ENCODE results near the gene CLDN1. TPM values are rescaled to one million over a fixed set of nuclear protein-coding genes. Genes with fewer than 3 reads are reported as not detected.

CLDN1 gene
- total and polyA plus RNA-seq, 2 of the 4 experiments (the other 2 are of a cell fraction), result 4.7 to 7.3 TPM

- Histone ChIP-seq H3K18ac (ENCODE audit: low read depth, low read length) (no peak overlapping the region), H3K9me1 (ENCODE audit: insufficient read depth, low read length) (peaks cover 4% of the 10 kb centered on the region; the same call in 1 of the 2 replicates), H2BK120ac (ENCODE audit: low read depth, low read length) (no peak overlapping the region), H2AK9ac (replicated peaks; ENCODE audit: low read depth, low read length, poor library complexity) (no peak overlapping the region), H3K23ac (ENCODE audit: low read depth, low read length) (no peak overlapping the region), H2AFZ (replicated peaks; ENCODE audit: low read length, poor library complexity) (no peak overlapping the region), H3K4me1 (ENCODE audit: control insufficient read depth, insufficient read depth, low read length) (peaks cover 7% of the 10 kb centered on the region; the same call in 1 of the 2 replicates), H3K27ac (ENCODE audit: insufficient read depth, low read length) (no peak overlapping the region), H2BK5ac (ENCODE audit: low read depth, low read length, poor library complexity, severe bottlenecking) (no peak overlapping the region), H2BK20ac (ENCODE audit: low read depth, low read length) (no peak overlapping the region), H4K20me1 (ENCODE audit: insufficient read depth, low read length) (no peaks in the 10 kb centered on the region), H2BK15ac (ENCODE audit: low read depth, low read length) (0 out of 3 replicates have a peak overlapping the region, but pooled peaks have one; percentile 42), H3K36me3 (ENCODE audit: control insufficient read depth, insufficient read depth, low read length) (no peaks in the 10 kb centered on the region), H3K4me3 (ENCODE audit: insufficient read depth, low read depth, low read length) (no peak overlapping the region), H2AK5ac (ENCODE audit: low read depth, low read length) (peak overlapping the region; percentile 27; the same call in 1 of the 2 replicates), H3K9ac (ENCODE audit: low read depth, low read length) (no peak overlapping the region), H3K9me3 (ENCODE audit: control insufficient read depth, insufficient read depth, low read length) (no peaks in the 10 kb centered on the region), H3K4me2 (ENCODE audit: low read depth, low read length) (peak overlapping the region; percentile 73; the same call in 1 of the 2 replicates), H3K4ac (ENCODE audit: low read depth, low read length) (no peak overlapping the region; the same call in 1 of the 2 replicates), H3K14ac (replicated peaks; ENCODE audit: low read depth, low read length) (0 out of 2 replicates have a peak overlapping the region, but pooled peaks have one; percentile 28), H4K8ac (ENCODE audit: low read depth in 2 of 2, low read length in 2 of 2) (0 out of 4 replicates have a peak overlapping the region, but pooled peaks of 1 of the 2 experiments have one; percentile 22), H3K79me1 (ENCODE audit: low read depth in 1 of 2, low read length in 2 of 2) (peaks cover 10 to 34% of the 10 kb centered on the region in 2 experiments), H3K27me3 (ENCODE audit: control insufficient read depth, insufficient read depth, low read length) (no peaks in the 10 kb centered on the region), H3K56ac (ENCODE audit: extremely low read depth, insufficient read depth, low read length) (no peak overlapping the region), H4K5ac (ENCODE audit: low read depth, low read length) (no peak overlapping the region; the same call in 1 of the 2 replicates), H4K91ac (ENCODE audit: insufficient read depth, low read depth, low read length) (no peak overlapping the region)
- intact Hi-C loops (cut with micrococcal nuclease) (loop anchor here (10.0 kb wide), 1 partner anchor 375 kb away; no protein-coding TSS in a partner anchor), dilution Hi-C loops (cut with HindIII; ENCODE audit: low sequenced_read_pairs, unreplicated experiment) (no loop called here), in situ Hi-C loops (cut with MboI; ENCODE audit: low sequenced_read_pairs) (loop anchor here (5.0 kb wide), 2 partner anchors 97 to 357 kb away; no protein-coding TSS in a partner anchor)
- TF ChIP-seq FOS (IDR thresholded peaks at IDR 0.05; ENCODE audit: low read depth, low read length), result 0 out of 2 replicates have a peak, but pooled peaks have one; percentile 32
- TF ChIP-seq RCOR1 (IDR thresholded peaks at IDR 0.05; ENCODE audit: insufficient replicate concordance, low read length), result no peak
- peak; percentile 67 for DNase-seq
- WGBS, 2 experiments (ENCODE audit: extremely low coverage in 2 of 2, insufficient read length in 1 of 2), result 80% methylated on average over 2 of the region's 4 CpGs; no CpG with 5 or more reads in 1 of the 2 experiments
- BruUV-seq (replicated peaks), result no TSS peak
- POLR2A ChIA-PET (ENCODE audit: unreplicated experiment), result no interaction called here
- no peak for ATAC-seq (ENCODE audit: low read depth)
- CTCF ChIA-PET, result interaction anchor here (0.9 to 2.3 kb wide), 4 partner anchors 64 to 358 kb away, joined by 3 to 6 read pairs (median 4); no protein-coding TSS in a partner anchor
Measured at GRCh38 chr3:190319660-190320059, 2.6 kb downstream of the CLDN1 start.

Measured in IMR-90 (cell line).